Right renal cortex interstitium (tissue), 3 donors: ENCODE data around the gene SLC6A18. TPM values are rescaled to one million over a fixed set of nuclear protein-coding genes. Genes with fewer than 3 reads are reported as not detected.

Source experiments
- DNase-seq, 3 donors: peaks; one replicate each; pipeline ENCODE4 v3.0.0-alpha.2; 2013; ENCODE audit warnings: low read depth in 3 of 3, low spot score in 2 of 3
- polyA plus RNA-seq, 3 donors: library from polyadenylated mRNA; unstranded; fragments of 120-200 nt; gene quantifications; one replicate each; pipeline ENCODE4 v1.2.1, GENCODE V29; 2013; ENCODE audit not compliant: insufficient read length in 3 of 3

The SLC6A18 gene
- polyA plus RNA-seq, 3 donors = 0.31 to 4.7 (median 1.5) TPM

DNA sequence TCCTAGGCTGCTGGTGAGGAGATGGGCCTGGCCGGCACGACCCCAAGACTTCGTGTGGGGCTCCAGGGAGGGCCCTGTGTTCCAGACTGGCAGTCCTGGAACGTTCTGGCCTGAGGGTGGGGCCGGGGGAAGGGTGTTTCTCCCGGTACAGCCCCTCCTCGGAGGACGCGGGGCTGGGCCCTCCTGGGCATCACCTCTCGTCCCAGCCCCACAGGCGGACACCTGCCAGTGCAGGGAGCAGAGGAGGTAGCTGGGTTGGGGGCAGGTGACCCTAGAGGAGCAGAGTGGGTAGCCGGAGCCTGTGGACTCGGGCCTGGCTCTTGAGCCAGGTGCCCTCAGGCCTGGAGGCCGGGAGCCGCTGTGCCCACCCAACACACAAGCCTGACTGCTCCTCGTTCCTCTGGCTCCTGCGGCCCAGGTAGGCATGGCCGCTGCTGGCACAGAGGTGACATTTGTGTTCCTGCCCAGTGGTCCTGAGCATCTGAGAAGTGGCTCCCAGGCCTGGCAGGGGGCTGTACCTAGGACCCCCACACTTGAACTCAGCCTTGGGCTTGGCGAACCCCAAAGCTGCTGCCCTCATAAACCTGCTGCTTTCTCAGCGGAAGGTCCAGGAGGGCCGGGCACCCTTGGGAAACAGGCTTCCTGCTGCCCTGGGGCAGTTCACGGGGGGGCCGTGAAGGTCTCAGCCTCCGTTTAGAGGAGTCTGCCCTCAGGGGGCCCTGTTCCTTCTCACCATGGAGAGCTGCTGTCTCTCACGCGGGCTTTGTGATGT lies 23.0 kb upstream of the SLC6A18 start:
- no peak for DNase-seq

DNA sequence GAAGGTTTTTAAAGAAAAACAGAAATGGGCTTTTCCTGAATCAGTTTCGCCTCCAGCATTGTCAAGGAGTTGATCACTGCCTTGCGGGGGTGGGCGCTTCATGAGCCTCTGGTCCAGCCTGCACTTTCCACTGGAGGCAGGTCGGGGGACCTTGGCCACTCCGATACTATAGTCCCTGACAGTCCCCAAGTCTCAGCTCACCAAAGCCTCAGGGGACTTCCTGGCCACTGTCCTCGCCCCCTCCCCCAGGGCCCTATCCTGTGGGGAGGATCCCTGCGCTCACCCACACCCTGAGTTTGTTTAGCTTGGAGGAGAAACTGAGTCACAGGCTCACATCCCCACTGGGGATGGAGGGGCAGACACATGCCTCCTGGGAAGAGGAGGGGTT lies 22.4 kb upstream of the SLC6A18 start:
- DNase-seq = no peak

GRCh38 chr5:1203311-1203967 lies 21.7 kb upstream of the SLC6A18 start:
- no peak for DNase-seq

- DNase-seq = no peak
Measured at GRCh38 chr5:1203968-1204692, 21.1 kb upstream of the SLC6A18 start.

- DNase-seq = peak in 2 of 3 donors; percentile 43 to 80
Measured at GRCh38 chr5:1204693-1205242, 20.4 kb upstream of the SLC6A18 start.

- DNase-seq = no peak
Measured at GRCh38 chr5:1205255-1206180, 19.7 kb upstream of the SLC6A18 start.

DNA sequence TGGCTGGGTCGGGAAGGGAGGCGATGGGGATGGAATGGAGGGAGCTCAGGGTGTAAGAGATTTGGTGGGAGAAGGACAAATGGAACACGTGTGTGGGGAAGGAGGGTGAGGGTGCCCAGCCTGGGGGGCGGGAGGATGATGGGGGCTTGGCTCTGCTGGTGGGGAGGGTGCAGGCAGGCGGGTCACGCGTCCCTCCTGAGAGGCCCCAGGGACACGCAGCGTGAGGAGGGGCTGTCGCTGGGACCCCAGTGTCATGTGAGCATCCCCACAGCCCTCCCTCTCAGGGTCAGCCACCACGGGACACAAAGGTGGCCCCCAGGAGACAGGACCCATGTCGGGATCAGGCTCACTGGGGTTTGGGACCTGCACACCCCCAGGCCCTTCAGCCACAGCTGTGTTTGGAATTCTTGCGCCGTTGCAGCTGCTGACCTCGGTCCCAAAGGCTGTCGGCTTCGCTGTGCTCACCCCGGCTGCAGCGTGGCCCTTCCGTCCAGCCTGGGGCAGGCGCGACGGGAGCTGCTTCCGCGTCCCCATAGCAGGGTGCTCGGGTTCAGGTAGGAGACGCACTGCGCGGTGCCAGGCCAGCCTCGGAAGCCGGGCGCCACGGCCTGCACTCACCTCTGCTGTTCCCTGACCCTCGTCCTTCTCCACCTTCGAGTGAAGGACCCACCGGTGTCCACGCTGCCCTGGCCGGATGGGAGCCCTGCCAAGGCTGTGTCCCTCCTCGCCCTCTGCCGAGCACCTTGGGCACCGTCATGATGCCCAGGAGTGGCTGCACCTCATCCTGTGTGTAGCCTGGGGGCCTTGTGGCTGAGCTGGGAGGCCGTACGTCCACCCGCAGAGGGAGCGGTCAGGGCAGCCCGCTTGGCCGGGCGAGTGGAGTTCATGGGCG lies 18.4 kb upstream of the SLC6A18 start:
- DNase-seq = no peak

DNA sequence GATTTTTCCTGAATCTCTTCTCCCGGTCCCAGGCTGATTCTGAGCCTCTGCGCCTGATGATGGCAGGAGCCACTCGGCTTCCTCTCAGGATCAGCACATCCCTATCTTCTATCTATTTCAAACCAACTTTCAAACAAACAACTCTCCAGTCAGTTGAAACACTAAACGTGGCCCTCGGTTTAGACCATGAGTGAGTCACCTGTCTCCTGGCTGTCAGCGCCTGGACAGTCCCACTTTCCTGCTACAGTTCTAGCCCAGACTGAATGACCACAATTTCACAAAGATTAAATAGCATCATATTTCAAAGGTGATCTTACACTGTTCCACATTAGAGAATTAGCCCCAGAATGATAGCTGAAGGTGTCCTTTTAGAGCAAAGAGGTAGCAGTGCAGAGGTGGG lies 17.6 kb upstream of the SLC6A18 start:
- DNase-seq = no peak

- DNase-seq = no peak
Measured at GRCh38 chr5:1208221-1208742, 16.9 kb upstream of the SLC6A18 start.

GRCh38 chr5:1208743-1209488 lies 16.3 kb upstream of the SLC6A18 start:
- DNase-seq = peak in 2 of 3 donors; percentile 33 to 73

DNA sequence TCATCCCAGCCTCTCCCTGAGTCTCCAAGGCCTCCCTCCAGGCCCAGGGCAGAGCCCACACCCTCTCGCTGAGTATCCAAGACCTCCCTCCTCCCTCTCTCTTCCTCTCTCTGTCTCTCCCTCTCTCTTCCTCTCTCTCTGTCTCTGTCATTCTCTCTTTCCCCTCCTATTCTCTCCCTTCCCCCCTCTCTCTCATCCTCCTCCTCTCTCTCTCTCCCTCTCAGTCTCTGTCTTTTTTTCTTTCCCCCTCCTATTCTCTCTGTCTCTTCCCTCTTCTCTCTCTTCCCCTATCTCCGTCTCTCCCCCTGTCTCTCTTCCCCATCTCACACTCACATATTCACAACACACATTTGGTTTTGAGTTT lies 15.7 kb upstream of the SLC6A18 start:
- DNase-seq = no peak

DNA sequence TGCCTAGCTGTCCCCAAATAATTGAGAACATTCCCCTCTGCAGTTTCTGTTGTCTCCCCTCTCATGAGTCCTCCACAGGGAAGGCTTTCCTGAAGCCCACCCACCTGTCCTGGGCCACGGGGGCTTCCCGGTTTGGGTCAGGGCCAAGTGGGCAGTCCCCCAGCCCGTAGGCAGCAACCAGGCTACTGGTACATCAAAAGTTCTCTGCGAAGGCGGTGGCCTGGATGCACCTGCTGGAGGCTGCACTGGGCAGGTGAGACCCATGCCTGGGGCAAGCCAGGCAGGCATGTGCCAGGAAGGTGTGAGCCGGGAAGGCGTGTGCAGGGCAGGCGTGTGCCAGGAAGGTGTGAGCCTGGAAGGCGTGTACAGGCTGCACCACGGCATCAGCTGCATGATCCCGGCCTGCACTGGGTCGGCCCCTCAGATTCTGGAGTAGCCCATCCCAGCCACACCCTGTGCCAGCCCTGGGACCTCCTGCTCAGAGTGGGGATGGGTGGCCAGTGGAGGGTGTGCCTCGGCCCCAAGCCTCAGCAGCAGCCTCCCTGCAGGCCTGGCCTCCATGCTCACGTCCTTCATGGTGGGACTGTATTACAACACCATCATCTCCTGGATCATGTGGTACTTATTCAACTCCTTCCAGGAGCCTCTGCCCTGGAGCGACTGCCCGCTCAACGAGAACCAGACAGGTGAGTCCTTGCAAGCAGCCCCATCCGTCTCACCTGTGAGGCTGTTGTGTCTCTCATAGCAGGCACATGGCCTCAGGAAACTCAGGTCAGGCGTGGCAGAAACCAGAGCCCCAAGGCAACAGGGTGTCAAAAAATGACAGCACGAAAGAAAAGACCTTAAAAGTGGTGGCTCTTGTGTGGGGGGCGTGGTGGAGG lies 15.0 kb upstream of the SLC6A18 start:
- DNase-seq = no peak

DNA sequence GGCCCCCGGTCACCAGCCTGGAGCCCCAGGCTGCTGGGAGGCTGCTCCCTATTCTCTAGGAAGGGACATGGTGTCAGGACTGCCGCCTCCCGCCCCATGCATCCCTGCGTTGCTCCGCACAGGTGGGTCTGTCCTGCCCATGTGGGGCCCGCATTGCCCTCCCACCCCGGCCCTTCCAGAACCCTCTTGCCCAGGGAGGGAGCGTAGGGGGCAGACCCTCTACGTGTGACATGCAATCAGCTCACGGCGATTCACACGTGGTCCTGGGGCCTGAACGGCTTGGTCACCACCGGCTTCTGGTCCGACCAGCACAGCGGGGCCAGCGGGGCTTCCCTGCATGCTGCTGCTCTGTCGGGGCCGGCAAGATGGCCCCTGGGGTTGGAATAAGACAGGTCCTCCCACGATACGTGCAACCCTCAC lies 14.3 kb upstream of the SLC6A18 start:
- DNase-seq = no peak

DNA sequence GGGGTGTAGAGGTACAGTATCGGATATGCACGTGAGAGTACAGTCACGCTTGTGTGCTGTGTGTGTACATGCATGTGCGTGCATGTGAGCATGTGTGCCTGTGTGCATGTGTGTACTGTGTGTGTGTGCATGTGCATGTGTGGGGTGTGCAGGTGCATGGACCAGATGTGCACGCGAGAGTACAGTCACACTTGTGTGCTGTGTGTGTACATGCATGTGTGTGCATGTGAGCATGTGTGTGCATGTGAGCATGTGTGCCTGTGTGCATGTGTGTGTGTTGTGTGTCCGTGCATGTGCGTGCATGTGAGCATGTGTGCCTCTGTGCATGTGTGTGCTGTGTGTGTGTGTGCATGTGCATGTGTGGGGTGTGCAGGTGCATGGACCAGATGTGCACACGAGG lies 13.5 kb upstream of the SLC6A18 start:
- no peak for DNase-seq

GRCh38 chr5:1212271-1212670 lies 12.9 kb upstream of the SLC6A18 start:
- no peak for DNase-seq

DNA sequence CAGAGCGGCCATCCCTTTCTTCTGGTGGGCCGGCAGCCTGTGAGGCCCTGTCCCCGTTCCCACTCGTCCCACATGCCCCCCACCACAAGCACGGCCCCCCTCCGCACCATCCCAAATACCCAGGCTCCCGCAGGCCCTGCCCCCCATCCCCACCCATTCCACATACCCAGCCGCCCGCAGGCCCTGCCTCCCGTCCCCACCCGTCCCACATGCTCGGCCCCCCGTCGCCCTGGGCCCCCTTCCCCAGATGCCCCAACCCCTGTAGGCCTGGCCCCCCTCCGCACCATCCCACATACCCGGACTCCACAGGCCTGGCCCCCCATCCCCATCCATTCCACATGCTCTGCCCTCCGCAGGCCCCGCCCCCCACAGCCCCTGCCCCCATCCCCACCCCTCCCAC lies 12.3 kb upstream of the SLC6A18 start:
- DNase-seq = no peak

DNA sequence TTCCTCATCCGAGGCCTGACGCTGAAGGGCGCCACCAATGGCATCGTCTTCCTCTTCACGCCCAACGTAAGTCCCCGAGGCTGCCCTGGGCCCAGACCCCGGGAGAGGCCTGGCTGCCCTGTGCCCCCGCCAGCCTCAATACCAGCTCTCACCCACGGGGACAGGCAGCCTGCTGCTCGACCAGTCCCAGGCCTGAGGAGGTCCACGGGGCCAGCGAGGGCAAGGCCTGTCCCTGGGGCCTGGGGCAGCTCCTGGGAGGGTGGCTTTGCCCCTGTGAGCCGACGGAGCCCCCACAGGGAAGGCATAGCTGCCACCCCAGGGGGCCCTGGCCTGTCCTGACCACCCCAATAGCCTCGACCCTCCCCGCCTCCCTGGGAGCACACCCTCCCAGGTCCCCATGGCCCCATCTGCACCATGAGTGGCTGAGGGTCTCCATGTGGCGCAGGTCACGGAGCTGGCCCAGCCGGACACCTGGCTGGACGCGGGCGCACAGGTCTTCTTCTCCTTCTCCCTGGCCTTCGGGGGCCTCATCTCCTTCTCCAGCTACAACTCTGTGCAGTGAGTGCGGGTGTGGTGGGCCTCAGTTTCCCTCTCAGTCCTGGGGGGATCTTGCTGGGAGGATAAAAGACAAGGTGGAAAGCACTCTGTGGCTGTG lies 11.5 kb upstream of the SLC6A18 start:
- DNase-seq = no peak
